Common myeloid progenitor, CD34-positive (primary cell): ENCODE data around the gene MAP3K13.
"Not testable (repeated sequence)": the region's sequence is repeated elsewhere in the genome, so short reads cannot be mapped to it uniquely, and the experiment has no call there.

Experiments
- CTCF ChIA-PET: fragments of 350-600 bp; sonication (Branson Sonifier 250); formaldehyde crosslinking; loops from one replicate; lab custom pipeline; 2021; ENCODE audit warnings: antibody characterized with exemption; lab: Charles Lee
- POLR2A ChIA-PET: fragments of 350-600 bp; sonication (Branson Sonifier 250); formaldehyde crosslinking; loops from one replicate; lab custom pipeline; 2021; ENCODE audit warnings: antibody characterized with exemption; lab: Charles Lee
- DNase-seq, 3 donors: peaks; one replicate each; pipeline versions ENCODE4 v3.0.0 to v3.0.0-alpha.2; 2013
- H3K27ac ChIP-seq, 2 experiments: 1 replicate in 1 of 2; 2 replicates in 1 of 2; pipeline ENCODE4 v1.7.0; 2013; ENCODE audit warnings: inconsistent platforms in 2 of 2, low read length in 2 of 2, mild to moderate bottlenecking in 2 of 2, low read depth in 1 of 2, moderate library complexity in 1 of 2; ENCODE audit not compliant: severe bottlenecking in 2 of 2, insufficient read depth in 1 of 2, poor library complexity in 1 of 2
- H3K27me3 ChIP-seq, 5 experiments: replicated peaks in 2 of 5; 1 replicate in 3 of 5; 2 replicates in 2 of 5; pipeline versions ENCODE4 v1.6.1 to v1.7.0; 2013; ENCODE audit warnings: low read length in 4 of 5, mild to moderate bottlenecking in 2 of 5, moderate library complexity in 2 of 5, inconsistent platforms in 1 of 5; ENCODE audit not compliant: insufficient read depth in 5 of 5, control insufficient read depth in 4 of 5
- H3K36me3 ChIP-seq, 4 experiments: 1 replicate in 2 of 4; 2 replicates in 2 of 4; pipeline versions ENCODE4 v1.6.1 to v1.7.0; 2013; ENCODE audit warnings: low read length in 3 of 4, control low read depth in 1 of 4, mild to moderate bottlenecking in 1 of 4; ENCODE audit not compliant: control insufficient read depth in 4 of 4, insufficient read depth in 4 of 4
- H3K4me1 ChIP-seq, 4 experiments: 1 replicate in 3 of 4; 2 replicates in 1 of 4; pipeline versions ENCODE4 v1.6.1 to v1.7.1; 2013; ENCODE audit warnings: low read length in 3 of 4, mild to moderate bottlenecking in 3 of 4, control low read depth in 1 of 4, inconsistent platforms in 1 of 4, moderate library complexity in 1 of 4; ENCODE audit not compliant: control insufficient read depth in 4 of 4, insufficient read depth in 4 of 4; ENCODE audit errors: control extremely low read depth in 1 of 4
- H3K4me3 ChIP-seq, 7 experiments: 1 replicate in 4 of 7; 2 replicates in 3 of 7; pipeline versions ENCODE4 v1.5.1 to v1.7.0; 2013; ENCODE audit warnings: mild to moderate bottlenecking in 7 of 7, low read length in 6 of 7, moderate library complexity in 6 of 7, inconsistent platforms in 2 of 7, low read depth in 2 of 7, control low read depth in 1 of 7; ENCODE audit not compliant: insufficient read depth in 4 of 7, control insufficient read depth in 1 of 7; ENCODE audit errors: extremely low read depth in 1 of 7
- H3K9me3 ChIP-seq, 5 experiments: 1 replicate in 4 of 5; 2 replicates in 1 of 5; pipeline versions ENCODE4 v1.6.1 to v1.7.1; 2013; ENCODE audit warnings: low read length in 4 of 5, mild to moderate bottlenecking in 2 of 5, inconsistent platforms in 1 of 5, low read depth in 1 of 5, moderate library complexity in 1 of 5; ENCODE audit not compliant: control insufficient read depth in 4 of 5, insufficient read depth in 2 of 5; ENCODE audit errors: control extremely low read depth in 1 of 5
- WGBS: methylation state at CpG from one replicate; pipeline ENCODE4 v1.1.5; 2013; ENCODE audit not compliant: insufficient coverage; 5-methylcytosine and 5-hydroxymethylcytosine counted together

The MAP3K13 gene

DNA sequence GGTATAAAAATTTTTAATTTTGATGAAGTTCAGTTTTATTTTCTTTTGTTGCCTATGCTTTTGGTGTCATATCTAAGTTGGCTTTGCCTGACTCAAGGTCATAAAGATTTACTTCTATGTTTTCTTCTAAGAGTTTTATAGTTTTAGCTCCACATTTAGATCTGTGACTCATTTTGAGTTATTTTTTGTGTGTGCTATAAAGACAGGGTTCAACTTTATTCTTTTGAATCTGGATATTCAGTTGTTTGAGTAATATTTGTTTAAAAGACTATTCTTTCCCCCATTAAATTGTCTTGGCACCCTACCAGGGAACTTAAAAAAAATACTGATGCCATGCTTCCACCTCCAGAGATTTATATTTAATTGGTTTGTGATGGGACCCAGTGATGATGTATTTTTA, 4.0 kb downstream of the MAP3K13 start:
- CTCF ChIA-PET, result interaction anchor here (1.7 kb wide), 1 partner anchor 12 kb away, joined by 4 read pairs; no protein-coding TSS in a partner anchor
- Histone ChIP-seq H3K27ac (no peak overlapping the region), H3K9me3 (no peaks in the 10 kb centered on the region), H3K36me3 (no peaks in the 10 kb centered on the region), H3K4me1 (peaks cover 2 to 14% (median 7%) of the 10 kb centered on the region in 4 experiments), H3K27me3 (peaks cover 6 to 20% (median 10%) of the 10 kb centered on the region in 5 experiments), H3K4me3 (no peak overlapping the region)
- POLR2A ChIA-PET, result no interaction called here
- no peak for DNase-seq

GRCh38 chr3:185370349-185370748, 7.4 kb downstream of the MAP3K13 start:
- 75% methylated on average over 4 of the region's 6 CpGs for WGBS
- H3K4me1 ChIP-seq, POLR2A ChIA-PET, H3K9me3 ChIP-seq, H3K36me3 ChIP-seq, H3K4me3 ChIP-seq, H3K27ac ChIP-seq, DNase-seq, H3K27me3 ChIP-seq: not testable (repeated sequence)
- CTCF ChIA-PET, result interaction anchor here (0.6 to 1.0 kb wide), 2 partner anchors 12 to 15 kb away, joined by 3 to 4 read pairs; no protein-coding TSS in a partner anchor

- no peak for DNase-seq
- Histone ChIP-seq H3K4me3 (no peak overlapping the region), H3K9me3 (no peaks in the 10 kb centered on the region), H3K4me1 (no peaks in the 10 kb centered on the region), H3K27ac (no peak overlapping the region), H3K27me3 (peaks cover 0 to 3% (median 0%) of the 10 kb centered on the region in 5 experiments), H3K36me3 (no peaks in the 10 kb centered on the region)
- ChIA-PET POLR2A (no interaction called here), CTCF (interaction anchor here (1.0 to 2.0 kb wide), 2 partner anchors 13 to 18 kb away, joined by 3 to 5 read pairs; no protein-coding TSS in a partner anchor)
- WGBS, result 100% methylated on average over 1 of the region's 2 CpGs
Observed at GRCh38 chr3:185371306-185372074, 8.6 kb downstream of the MAP3K13 start.

DNA sequence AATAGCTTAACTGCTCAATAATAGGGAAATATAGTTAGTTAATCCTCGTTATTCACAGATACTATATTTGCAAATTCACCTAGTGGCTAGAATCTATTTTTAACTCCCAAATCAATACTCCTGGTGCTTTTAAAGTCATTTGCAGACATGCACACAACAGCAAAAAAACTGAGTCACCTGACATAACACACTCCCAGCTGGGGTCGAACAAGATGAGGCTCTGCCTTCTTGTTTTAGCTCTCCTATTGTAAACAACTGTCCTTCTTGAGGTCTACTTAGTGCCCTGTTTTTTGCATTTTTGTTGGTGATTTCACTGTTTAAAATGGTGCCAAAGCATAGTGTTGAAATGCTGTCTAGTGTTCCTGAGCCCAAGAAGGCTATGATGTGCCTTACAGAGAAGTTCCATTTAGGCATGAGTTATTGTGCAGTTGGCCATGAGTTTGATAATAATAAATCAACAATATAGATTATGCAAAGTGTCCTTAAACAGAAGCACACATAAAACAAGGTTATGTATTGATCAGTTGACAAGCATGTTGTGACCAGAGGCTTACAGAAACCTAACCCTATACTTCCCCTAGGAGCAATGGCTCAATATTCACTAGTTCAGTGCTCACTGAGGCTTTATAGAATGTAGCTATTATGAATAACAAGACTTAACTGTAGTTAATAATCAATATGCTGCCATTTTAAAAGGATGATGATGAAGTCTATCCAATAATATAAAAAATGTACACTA, 18.6 kb downstream of the MAP3K13 start:
- Histone ChIP-seq H3K4me1 (no peaks in the 10 kb centered on the region), H3K27ac (no peak overlapping the region), H3K4me3 (no peak overlapping the region), H3K36me3 (no peaks in the 10 kb centered on the region), H3K27me3 (no peaks in the 10 kb centered on the region), H3K9me3 (no peaks in the 10 kb centered on the region)
- DNase-seq, result no peak
- no CpG with 5 or more reads among the region's 2 CpGs for WGBS
- ChIA-PET CTCF (no interaction called here), POLR2A (no interaction called here)

DNA sequence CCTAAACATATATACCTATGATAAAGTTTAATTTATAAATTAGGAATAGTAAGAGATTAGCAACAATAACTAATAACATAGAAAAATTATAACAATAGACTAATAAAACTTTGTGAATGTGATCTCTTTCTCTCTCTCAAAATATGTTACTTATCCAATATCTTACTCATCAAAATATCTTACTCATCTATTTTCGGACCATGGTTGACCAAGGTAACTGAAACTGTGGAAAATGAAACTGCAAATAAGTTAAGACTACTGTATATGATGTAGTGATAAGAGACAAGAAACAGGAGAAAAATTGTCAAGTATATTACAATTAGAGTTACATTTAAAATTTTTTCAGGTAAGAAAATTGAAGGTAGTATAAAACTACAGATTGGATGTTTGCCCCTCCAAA, 19.2 kb downstream of the MAP3K13 start:
- H3K27ac ChIP-seq, result no peak overlapping the region
- H3K36me3 ChIP-seq, result no peaks in the 10 kb centered on the region
- H3K4me1 ChIP-seq, result no peaks in the 10 kb centered on the region
- no peaks in the 10 kb centered on the region for H3K9me3 ChIP-seq
- no peaks in the 10 kb centered on the region for H3K27me3 ChIP-seq
- POLR2A ChIA-PET, result no interaction called here
- no peak for DNase-seq
- H3K4me3 ChIP-seq, result no peak overlapping the region
- no CpG with 5 or more reads among the region's 1 CpG for WGBS
- CTCF ChIA-PET, result no interaction called here

DNA sequence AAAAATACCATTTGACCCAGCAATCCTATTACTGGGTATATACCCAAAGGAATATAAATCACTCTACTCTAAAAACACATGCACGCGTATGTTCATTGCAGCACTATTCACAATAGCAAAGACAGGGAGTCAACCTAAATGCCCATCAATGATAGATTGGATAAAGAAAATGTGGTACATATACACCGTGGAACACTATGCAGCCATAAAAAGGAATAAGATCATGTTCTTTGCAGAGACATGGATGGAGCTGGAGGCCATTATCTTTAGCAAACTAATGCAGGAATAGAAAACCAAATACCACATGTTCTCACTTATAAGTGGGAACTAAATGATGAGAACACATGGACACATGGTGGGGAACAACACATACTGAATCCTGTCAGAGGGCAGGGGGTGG, 23.6 kb downstream of the MAP3K13 start:
- CTCF ChIA-PET, POLR2A ChIA-PET: not testable (repeated sequence)
- no CpG with 5 or more reads among the region's 3 CpGs for WGBS

GRCh38 chr3:185387646-185388045, 24.7 kb downstream of the MAP3K13 start:
- no peaks in the 10 kb centered on the region for H3K27me3 ChIP-seq
- no peaks in the 10 kb centered on the region for H3K36me3 ChIP-seq
- H3K27ac ChIP-seq, result no peak overlapping the region
- H3K4me3 ChIP-seq, result no peak overlapping the region
- H3K4me1 ChIP-seq, result no peaks in the 10 kb centered on the region
- DNase-seq, result no peak
- WGBS, result no CpG with 5 or more reads among the region's 1 CpG
- ChIA-PET POLR2A (no interaction called here), CTCF (no interaction called here)
- H3K9me3 ChIP-seq, result no peaks in the 10 kb centered on the region

More for the DNA sequence above, 23.6 kb downstream of the MAP3K13 start:
- not testable (repeated sequence) for DNase-seq, H3K27me3 ChIP-seq, H3K36me3 ChIP-seq, H3K9me3 ChIP-seq, H3K4me1 ChIP-seq, H3K27ac ChIP-seq, H3K4me3 ChIP-seq
